M059J (cell line): ENCODE results near the gene AUTS2. TPM values are rescaled to one million over a fixed set of nuclear protein-coding genes. Genes with fewer than 3 reads are reported as not detected.

Source experiments
- DNase-seq: peaks from one replicate; pipeline ENCODE4 v3.0.0-alpha.2; 2012; ENCODE audit warnings: low read depth
- total RNA-seq: library from RNA; depleted of rRNA; stranded (reverse); fragments of >200 nt; shearing (Covaris generic); gene quantifications from 2 replicates; pipeline ENCODE4 v1.2.3, GENCODE V29; 2014

AUTS2 gene
- total RNA-seq, 1 experiment from 2014 or later, result 6.9 TPM

DNA sequence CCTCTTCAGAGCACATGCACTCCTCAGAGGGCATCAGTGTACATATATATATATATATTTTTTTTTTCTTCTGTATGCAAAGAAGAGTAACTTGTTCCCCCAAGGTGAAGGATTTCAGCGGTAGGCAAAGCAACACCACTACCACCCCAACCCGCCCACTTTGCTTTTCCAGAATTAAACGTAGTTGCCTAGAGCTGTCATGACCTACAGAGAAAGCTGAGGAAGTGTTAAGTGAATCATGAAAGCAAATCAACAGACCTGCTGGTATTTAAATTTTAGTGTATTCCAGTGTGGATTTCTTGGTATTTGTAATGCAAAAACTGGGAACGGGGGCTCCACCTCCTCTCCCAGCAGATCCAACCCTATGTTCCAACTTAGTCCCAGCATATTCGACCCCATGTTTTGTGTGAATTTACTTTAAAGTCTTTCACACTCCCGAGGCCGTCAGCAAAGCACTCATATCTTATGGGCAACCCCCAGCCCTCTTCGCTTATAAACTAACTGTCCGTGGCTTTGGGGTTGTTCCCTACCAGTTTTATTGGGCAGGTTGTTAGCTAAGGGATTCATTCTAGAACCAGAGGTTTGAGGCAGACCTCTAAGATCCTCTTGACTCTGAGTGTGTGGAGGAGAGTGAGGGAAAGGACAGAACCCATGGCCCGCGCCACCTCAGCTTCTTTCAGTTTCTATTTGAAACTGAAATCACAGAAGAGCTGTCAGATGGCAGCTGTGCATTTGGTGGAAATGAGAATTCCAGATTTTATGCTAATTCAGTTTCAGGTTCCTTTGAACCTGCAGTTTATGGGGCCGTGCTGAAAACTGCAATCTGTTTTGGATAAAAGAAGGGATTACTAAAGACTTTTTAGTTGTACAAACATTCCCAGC lies 1083.4 kb downstream of the AUTS2 start:
- DNase-seq, result no peak

DNA sequence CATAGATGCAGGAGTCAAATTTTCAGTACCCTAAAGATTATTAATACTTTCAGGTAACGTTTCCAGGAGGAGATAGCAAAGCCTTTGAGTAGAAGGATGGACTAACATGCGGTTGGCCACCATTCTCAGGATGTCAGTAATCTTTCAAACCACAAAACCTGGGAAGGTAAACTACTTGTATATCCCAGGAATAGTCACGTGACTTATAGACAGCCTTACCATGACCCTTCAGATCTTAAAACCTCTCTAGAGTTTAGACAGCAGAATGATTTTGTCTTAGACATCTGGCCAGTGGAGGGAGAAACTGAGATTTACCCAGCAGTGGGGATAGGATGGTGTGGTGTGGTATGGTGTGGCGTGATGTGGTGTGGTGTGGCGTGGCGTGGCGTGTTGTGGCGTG lies 1085.9 kb downstream of the AUTS2 start:
- DNase-seq, result no peak

DNA sequence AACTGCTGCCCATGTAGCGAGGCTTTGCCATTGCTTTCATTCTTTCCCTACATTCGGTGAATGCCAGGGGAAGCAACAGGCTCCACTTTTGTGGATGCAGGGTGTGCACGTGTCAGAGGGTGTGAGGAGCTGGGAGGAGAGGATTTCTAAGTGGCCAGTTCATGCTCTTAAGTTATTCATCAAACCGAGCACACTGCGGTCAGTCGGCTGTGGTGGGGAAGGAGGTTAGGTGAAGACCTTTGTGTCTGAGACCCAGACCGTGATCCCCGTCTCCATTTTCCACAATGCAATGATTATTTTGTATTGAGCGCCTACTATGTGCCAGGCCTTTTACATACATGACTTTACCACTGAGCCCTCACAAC lies 1095.0 kb downstream of the AUTS2 start:
- peak; percentile 24 for DNase-seq

DNA sequence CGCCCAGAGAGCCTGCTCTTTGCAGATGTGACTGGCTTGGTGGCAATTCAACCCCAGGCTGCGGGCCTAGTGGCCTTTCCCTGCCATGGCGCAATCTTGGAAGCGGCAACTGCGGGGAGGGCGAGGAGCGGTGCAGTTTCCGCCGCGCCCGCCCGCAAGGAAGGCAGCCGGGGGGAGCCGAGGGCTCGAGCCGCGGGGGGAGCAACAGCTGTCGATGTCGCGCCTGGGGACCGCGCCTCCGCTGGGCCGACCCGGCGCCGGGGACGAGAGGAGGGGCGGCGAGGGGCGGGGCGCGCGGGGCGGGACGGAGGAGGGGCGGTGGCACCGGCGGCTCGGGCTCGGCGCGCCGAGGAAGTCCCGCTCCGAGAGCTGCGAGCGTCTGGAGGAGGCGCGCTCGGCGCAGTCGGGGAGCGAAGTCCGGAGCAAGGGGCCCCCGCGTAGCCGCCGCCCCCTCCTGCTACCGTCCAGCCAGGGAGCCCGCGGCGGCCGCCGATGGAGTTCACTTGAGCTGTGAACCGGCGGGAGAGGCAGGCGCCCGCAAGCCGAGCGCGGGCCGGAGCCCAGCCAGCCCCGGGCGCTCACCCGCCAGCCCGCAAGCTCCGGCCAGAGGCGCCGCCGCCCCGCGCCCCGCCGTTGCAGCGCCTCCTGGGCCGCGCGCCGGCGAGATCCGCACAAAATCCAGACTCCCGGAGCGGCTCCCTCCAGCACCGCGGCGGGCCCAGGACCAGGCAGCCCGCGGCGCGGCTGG lies 1095.6 kb downstream of the AUTS2 start:
- DNase-seq, result peak; percentile 56

DNA sequence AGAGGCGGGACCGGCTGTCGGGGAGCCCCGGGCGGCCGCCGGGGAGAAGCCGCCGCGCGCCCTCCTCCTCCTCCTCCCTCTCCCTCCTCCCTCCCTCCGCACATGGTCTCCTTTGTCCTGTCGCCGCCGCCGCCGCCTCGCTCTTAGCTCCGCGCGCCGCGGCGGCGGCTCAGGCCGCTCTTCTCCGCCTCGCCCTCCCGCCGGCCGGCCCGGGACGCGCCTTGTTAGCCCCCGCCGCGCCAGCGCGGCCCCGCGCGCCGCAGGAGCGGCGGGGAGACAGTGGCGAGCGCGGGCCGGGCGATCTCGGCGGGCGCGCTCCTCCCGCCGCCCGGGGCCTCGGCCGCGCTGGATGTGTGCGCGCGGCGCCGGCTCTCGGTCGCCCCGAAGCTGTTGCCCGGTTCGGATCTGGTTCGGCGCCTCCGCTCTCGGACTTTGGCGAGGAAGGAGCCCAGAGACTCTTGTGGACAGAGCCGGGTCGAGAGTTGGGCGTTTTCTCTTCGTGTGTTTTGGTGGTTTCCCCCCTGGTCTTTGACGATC lies 1096.2 kb downstream of the AUTS2 start:
- peak; percentile 48 for DNase-seq

DNA sequence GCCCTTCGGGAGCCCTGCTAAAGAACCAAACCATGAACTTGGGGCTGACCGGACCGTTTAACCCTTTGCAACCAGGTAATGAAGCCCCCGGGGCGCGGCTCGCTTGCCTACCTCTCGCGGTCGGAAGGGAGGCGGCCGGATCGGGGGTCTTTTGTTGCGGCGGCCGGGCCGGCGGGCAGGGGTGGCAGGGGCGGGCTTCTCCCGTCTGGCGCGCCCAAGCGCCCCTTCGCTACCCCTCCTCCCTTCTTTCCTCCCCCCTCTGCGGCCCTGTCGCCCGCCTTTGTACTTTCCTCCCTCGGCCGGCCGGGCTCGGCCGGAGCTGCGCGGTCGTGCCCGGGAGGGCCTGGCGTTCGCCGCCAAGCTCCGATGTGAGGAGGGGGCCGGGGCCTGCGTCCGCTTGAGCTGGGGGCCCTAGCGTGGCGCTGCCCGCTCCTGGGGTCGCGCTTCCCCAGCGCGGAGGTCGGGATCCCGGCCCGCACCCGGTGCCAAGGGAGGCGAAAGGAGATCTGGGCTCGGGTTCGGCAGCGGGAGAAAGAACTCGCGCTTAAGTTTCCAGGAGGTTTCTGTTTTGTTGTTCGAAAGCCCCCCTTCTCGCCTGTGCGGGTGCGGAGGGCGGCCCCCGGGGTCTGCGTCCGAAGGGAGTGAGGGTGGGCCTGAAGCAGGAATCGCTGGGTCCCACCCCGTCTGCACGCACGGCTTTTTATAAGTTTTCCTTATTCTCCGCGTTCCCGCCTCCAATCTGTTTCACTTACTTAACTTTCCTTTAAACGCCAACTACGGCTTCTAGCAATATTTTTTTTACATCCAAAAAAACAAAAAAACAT lies 1096.9 kb downstream of the AUTS2 start:
- peak; percentile 33 for DNase-seq

DNA sequence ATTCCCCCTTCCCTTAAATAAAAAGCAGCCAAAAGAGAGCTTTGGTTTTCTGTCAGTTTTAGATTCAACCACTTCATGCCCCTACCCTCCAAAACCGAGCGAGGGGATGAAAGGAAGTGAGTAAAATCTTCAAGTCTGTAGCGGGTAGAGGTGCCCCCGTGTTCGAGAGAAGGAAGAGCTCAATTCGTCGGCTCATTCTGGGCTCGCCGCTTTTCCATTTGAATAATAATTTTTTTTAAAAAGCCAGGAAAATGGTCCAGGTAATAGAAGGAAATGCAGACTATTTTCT lies 1097.5 kb downstream of the AUTS2 start:
- peak; percentile 36 for DNase-seq

DNA sequence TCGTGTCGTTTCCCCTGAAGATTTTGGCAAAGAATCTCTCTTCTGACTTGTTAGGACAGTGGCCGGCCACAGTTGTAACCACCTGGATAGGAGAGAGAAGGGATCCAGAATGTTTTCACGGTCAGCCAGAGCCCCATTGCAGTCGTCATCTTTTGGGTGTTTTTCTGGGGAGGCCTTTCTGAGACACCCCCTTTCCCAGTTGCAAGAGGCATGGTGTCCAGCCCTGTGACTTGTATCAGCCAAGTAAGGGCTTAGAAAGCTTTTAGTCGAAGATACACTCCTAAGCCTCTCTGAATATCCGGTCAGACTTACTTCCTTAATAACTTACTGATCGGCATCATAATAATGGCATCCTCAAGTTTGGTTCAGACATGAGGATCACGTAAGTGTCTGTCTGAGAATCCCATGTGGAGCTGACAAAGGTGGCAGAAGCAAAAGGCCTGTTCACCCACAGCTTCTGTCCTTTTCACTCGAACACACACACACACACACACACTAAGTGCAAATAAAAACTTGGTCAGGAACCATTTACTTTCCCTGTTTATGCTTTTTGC lies 1098.0 kb downstream of the AUTS2 start:
- DNase-seq, result peak; percentile 42

DNA sequence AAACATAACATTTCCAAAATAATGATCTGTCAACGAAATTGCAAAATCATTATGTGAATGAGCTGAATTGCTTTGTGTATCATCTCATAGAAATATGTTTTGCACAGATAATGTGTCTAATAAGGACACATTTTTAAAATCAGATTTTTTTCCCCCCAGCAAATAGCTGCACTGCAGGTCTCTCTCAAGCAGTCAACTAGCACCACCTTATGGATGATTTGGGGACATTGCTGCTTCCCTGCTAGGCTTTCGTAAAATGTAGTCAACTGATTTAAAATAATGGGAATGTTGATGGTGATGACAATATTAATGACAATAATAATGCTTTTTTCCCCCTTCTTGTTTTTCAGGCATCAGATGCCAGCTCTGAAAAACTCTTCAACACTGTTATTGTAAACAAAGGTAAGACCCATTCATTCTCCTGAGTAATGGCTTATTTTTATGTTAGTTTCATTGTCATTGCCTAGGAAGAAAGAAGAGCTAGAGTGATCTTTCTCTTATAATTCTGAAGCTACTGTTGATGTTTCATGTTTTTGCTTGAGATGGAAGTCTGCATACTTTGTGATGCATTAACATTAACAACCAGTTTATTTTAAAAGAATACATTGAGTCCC lies 1100.1 kb downstream of the AUTS2 start:
- DNase-seq, result peak; percentile 70

DNA sequence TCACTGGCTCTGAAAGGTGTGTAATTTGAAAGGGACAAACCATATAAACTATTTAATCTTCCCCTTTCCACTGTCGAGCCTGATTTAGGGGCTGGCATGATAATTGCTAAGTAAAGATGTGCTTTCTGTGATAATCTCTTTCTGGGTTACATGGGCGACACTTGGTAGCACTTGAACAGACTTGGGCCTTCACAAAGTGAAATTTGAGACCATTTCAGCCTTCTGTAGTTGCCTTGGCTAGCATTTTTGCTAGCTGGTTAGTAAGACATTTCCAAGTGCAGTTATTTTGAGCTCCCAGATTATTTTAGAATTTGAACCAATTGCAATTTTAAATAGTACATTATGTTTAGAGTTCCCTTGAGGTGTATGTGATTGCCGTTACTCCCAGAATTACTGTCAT lies 1101.0 kb downstream of the AUTS2 start:
- DNase-seq, result no peak

DNA sequence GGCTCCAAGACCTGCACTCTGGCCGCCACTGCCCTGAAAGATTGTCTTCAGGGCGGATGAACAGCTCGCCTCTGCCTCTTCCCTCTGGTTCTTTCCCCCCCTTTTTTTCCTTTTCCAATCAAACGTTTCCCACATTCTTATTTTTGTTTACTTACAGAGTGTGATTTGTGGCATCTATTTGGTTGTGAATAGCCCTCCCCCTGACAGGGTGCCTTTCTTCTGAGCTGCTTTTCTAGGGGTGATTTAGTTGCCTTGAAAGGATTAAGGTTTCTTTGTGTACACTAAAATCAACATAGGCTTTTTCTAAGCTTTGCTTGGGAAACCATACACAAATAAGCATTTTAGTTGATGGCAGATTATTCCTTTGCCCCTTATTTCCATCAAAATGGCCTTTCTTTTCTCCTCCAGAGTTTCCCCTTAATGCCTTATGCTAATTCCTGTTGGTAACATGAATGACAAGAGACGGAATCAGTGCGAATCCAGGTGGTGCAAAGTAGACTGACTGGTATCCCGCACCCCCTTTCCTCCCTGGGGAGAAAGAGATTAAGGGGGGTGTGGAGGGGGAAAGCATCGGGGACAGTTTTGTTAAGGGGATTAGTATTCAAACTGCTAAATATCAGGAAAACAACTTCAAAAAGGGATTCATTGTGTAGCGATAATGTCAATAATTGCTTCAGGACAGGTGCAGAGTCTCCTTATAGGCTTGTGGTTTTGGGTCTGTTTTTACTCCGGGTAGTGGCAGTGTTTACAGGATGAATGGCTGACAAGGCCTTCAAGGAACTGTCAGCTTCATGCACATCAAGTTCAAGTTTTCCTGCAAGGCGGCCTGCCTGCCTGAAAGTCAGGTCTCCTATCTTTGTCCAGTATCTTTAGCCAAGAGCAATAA lies 1102.0 kb downstream of the AUTS2 start:
- no peak for DNase-seq

DNA sequence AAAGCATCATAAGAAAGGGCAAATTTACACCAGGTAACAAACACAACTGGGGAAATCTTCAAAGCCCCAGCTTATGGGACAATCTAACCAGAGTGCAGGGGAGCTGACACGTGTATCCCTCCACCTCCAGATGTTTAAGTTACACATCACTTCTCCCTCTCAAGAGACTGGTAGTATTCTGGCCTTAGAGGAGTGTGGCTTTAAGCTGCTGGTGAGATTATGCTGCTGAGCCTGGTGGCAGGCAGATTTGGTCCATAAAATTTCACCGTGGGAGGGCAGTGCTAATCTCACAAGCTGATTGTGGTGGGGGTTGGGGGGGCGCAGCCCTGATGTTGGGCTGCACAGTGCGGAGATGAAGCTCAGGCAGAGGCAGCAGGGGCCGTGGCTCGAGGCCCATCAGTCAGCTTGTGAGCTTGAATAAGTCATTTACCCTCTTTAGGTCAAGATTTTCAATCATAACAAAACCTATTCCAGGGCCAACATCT lies 1102.7 kb downstream of the AUTS2 start:
- no peak for DNase-seq

DNA sequence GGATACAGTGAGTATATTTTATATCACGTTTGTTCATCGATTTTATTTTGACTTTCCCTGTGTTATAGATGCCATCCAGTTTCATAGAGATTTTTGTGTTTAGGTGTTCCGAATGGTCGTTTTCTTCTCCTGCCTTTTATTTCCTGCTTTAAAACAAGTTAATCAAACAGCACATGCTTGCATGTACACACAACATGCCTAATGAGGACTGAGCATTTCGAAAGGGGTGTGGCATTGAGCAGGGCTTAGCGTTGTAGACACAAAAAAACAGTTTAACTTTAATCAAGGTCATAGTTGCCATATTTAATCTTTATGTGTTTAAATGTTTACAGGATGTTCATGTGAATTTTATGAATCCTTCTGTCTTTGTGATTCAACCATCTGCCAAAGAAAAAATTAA lies 1103.2 kb downstream of the AUTS2 start:
- no peak for DNase-seq

DNA sequence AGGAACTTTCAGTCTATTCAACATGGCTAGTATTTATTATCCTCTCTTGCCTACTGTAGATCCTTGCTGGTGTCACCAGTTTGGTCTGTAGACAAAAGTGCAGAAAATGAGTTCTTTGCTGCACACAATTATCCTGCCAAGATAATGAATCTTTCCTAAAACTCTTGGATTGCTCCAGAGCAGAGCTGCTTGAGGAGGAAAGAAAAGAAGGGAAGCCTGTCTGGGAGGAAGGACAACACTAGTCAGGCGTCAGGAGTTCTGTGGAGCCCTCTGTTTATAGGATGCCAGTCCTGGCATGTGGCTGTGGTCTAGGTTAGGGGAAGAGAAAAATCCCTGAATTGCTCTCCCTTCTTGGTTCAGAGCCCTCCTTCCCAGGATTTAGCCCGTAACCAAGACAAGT lies 1103.7 kb downstream of the AUTS2 start:
- no peak for DNase-seq

DNA sequence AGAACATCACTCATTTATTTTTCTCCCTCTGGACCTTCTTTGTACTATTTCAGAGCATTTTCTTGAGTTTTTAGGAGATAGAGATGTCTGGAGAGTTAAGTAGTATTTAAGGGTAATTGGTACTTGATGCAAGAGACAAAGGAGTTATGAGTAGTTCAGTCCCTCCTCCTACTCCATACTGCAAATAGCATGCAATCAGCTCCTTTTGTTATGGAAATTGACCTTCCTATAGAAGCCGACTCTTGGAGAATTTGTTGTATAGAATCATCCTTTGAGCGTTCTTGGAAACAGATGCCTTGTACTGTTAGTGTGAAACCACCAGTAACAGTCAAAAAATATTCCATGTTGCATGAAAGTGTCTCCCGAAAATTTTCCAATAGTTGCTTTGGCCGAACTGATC lies 1105.5 kb downstream of the AUTS2 start:
- DNase-seq, result no peak

DNA sequence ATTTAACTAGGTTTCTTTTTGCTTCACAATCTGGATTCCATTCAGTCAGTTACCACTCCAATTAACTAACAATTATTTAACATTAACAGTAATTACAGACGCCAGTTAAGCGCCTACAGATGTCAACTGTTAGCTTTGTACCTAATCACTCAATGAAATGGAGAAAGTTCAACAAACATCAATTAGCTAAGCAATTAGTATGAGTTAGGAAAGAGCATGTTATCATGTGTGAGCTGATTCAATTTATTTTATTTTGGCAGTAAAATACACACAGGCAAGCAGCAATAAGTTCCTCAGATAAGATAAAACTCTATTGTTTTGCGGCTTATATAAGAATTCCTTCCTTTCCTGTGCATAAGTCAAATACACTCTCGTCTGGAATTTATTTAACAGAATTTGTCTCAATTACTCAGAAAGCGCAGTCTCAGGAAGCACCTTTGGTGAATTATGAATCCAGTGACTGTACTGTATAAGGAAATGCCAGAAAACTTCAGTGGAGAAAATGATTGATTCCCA lies 1106.6 kb downstream of the AUTS2 start:
- no peak for DNase-seq

DNA sequence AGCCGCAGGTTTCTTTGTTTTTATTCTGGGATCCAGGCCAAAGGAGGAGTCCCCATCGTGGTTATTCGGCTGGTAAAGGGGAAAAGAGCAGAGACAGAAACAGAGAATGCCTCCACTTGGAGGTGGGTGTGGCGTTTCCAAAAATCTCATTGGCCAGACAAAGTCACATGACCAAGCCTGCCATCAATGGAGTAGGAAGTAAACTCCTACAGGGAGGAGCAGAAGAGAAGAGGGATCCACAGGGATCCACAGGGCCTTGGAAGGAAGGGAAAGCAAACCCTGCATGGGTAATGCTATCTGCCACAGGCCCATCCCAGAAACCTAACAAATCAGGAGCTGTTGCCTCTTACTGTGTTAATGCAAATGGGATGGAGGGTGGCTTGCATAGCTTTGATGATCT lies 1107.9 kb downstream of the AUTS2 start:
- DNase-seq, result peak; percentile 18

DNA sequence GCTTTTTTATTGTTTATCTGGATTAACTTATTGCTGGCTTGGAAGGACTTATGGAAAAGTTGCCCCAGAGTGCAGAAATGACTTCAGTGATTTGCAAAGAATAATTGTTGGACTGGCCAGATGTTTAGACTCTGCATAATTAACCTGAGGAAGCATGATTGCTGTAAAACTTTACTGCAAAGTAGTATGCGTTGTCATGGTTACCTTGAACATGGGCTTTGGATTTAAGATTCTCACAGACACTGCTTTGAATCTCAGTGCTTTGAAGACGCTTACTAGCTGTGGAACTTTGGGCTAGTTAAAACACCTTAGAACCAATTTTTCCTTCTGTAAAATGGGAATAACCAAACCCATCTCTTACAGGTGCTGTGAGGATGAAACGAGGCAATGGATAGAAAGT lies 1108.4 kb downstream of the AUTS2 start:
- DNase-seq, result no peak

DNA sequence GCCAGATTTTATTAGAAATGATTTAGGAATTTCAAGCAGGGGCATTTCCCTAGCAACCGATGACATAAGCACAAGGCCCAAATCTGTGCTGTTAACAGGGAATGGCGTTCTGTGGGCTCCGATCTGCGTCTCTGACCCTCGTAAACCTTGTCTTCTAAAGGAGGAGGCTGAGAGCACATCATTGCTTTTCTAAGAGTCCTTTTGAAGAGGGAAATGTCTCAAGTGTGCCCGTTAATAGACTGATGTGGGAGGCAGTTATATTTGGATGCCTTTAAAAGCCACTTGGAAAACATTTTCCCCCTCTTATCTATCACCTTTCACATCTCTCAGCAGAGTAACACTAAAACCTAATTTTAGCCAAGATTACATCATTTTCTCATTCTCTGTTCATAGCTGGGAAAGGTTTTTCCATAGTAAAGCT lies 1109.6 kb downstream of the AUTS2 start:
- DNase-seq, result no peak

DNA sequence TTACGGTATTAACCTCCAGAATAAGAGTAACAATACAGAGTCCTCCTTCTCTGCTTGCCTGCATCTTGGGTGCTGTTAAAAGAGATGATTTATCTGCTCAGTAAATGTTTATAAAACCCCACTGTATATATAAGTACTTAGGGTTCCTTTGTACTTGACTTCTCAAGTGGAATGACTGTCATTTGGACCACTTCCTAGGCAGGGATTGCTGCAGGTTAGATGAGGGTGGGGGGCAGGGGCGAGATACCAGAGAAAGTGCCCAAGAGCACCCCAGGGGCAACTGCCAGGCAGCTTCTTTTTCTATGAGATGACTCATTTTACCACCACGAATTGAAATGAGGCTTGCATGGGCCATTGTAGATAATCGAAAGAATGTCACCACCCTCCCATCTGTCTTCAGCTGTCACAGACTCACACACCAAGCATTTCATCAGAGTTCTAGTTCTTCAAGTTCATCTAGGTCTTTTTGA lies 1111.8 kb downstream of the AUTS2 start:
- peak; percentile 99 for DNase-seq
